Vagina (tissue), 2 donors: ENCODE data around the gene TENM4.

Experiments
- POLR2A ChIP-seq, 2 donors: fragments of 450-650 bp; IDR thresholded peaks; one replicate each; pipeline ENCODE4 v1.6.1; 2017; ENCODE audit warnings: antibody characterized with exemption in 2 of 2, mild to moderate bottlenecking in 2 of 2, moderate library complexity in 2 of 2
- TF ChIP-seq, protein P1 (sequence below), 3 experiments: fragments of 450-650 bp in 2 of 3; fragments of 200-600 bp in 1 of 3; sonication (generic) in 1 of 3; IDR thresholded peaks; one replicate each; pipeline ENCODE4 v1.5.1; 2017 to 2019; ENCODE audit warnings: antibody characterized with exemption in 3 of 3, mild to moderate bottlenecking in 2 of 3, moderate library complexity in 2 of 3

DNA sequence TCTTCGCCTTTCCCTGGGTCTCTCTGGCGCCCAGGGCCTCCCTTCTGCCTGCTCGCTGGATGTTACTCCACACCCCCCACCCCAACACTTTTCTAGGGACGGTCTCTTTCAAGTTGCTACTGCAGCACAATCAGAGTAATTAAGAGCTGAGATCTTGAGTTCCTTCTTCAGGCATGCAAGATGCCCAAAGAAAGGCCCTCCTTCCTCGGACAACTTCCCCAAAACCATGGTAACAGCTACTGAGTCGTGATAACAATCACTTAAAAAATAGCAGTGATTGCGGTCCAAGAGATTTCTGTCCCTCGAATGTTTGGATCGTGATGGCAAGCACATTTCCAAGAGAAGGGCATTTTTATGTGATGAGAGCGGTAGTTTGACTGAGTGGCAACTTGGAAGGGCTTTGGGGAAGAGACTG is 638 bp upstream of the TENM4 start:
- TF ChIP-seq, protein P1, sequence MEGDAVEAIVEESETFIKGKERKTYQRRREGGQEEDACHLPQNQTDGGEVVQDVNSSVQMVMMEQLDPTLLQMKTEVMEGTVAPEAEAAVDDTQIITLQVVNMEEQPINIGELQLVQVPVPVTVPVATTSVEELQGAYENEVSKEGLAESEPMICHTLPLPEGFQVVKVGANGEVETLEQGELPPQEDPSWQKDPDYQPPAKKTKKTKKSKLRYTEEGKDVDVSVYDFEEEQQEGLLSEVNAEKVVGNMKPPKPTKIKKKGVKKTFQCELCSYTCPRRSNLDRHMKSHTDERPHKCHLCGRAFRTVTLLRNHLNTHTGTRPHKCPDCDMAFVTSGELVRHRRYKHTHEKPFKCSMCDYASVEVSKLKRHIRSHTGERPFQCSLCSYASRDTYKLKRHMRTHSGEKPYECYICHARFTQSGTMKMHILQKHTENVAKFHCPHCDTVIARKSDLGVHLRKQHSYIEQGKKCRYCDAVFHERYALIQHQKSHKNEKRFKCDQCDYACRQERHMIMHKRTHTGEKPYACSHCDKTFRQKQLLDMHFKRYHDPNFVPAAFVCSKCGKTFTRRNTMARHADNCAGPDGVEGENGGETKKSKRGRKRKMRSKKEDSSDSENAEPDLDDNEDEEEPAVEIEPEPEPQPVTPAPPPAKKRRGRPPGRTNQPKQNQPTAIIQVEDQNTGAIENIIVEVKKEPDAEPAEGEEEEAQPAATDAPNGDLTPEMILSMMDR (IDR thresholded peaks at IDR 0.05), result no peak
- no peak for TF ChIP-seq POLR2A (IDR thresholded peaks at IDR 0.05)
